ENCODE measurements around the gene ORM1.
"Not testable (repeated sequence)": the region's sequence is repeated elsewhere in the genome, so short reads cannot be mapped to it uniquely, and the experiment has no call there.

The ORM1 gene

DNA sequence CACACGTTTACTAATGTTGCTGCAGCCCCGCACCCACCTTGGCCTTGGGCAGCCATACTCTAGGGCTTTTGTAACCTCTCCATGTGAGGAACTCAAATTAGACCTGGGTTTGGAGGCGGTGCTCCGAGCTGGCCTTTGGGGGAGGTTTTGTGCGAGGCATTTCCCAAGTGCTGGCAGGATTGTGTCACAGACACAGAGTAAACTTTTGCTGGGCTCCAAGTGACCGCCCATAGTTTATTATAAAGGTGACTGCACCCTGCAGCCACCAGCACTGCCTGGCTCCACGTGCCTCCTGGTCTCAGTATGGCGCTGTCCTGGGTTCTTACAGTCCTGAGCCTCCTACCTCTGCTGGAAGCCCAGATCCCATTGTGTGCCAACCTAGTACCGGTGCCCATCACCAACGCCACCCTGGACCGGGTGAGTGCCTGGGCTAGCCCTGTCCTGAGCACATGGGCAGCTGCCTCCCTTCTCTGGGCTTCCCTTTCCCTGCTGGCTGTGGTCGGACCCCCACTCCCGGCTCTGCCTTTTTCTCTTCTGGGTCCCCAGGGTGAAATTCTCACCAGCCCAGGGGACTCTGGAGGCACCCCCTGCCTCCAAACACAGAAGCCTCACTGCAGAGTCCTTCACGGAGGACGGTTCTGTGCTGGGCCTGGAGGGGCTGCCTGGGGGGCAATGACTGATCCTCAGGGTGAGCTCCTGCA, at the start of gene ORM1:
ORM1 (plus strand) TSS at position 268 of the 701 bp plus-strand sequence; CDS start at position 304, 36 bp downstream.
- not testable (repeated sequence) for DNase-seq (ENCODE audit: low read depth)

DNA sequence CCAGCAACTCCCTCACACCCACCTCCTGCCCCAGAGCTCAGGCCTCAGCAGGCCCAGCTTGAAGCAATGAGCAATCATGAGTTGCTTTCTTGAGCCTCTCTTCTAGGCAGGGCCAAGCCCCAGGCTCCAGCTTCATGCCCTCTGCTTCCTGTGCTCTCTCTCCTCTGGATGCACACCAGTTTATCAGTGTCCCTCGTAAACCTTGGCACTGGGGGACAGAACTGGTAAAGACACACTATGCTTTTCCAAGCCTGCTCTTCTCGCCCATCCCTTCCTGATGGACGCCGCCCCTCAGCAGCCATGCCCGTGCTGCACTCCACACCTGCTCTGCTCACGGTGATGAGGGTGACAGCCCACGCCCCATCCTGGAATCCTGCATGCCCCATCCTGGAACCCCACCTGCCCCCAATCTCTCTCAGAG, 49.4 kb upstream of the ORM1 start:
- no peak for DNase-seq (ENCODE audit: low read depth)

DNA sequence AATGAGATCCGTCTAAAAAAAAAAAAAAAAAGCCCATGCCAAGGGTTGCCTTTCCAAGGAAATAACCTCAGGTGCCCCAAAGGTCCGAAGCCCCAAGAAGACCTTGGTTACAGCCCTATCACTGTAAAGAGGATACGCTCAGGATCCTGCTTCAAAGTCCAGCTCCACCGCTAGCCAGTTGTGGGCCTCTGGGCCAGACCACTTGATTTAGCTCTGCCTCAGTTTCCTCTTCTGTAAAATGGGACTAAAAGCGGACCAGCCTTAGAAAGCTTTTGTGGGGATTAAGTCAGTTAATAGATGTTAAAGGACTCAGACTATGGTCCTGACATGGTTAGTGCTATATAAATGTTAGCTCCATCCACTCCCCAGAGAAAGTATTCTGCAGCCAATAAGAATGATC, 48.7 kb upstream of the ORM1 start:
- no peak for DNase-seq (ENCODE audit: low read depth)

DNA sequence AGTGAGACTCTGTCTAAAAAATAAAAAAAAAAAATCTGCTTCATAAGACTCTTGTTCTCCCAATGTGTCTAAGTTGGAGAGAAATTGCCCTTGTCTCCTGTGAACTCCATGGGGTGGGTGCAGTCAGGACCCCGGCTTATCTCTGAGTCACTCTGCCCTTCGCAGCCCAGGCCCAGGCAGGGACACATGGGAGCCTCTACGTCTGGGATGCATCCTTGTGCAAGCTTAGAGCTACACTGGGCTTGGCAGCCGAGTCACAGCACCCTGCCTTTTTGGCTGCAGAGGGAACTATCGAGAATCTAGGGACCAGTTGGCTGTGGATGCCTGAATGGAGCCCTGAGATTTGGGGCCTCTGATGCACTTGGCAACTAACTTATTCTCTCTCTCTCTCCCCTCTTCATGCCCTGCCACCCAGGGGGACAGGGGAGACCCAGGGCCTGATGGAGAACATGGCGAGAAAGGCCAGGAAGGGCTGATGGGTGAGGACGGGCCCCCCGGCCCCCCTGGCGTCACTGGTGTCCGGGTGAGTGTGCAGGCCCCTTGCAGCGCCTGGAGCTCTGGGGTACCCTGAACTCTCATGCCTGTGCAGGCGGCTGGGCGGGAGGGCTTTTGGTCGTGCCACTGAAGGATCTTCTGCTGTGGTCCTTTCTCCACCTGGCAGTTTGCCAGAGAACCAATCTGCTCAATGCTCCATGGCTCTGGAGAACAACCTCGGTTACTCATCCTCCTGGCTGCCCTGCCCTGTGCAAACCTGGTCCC, 47.5 kb upstream of the ORM1 start:
- DNase-seq (ENCODE audit: low read depth) = no peak

DNA sequence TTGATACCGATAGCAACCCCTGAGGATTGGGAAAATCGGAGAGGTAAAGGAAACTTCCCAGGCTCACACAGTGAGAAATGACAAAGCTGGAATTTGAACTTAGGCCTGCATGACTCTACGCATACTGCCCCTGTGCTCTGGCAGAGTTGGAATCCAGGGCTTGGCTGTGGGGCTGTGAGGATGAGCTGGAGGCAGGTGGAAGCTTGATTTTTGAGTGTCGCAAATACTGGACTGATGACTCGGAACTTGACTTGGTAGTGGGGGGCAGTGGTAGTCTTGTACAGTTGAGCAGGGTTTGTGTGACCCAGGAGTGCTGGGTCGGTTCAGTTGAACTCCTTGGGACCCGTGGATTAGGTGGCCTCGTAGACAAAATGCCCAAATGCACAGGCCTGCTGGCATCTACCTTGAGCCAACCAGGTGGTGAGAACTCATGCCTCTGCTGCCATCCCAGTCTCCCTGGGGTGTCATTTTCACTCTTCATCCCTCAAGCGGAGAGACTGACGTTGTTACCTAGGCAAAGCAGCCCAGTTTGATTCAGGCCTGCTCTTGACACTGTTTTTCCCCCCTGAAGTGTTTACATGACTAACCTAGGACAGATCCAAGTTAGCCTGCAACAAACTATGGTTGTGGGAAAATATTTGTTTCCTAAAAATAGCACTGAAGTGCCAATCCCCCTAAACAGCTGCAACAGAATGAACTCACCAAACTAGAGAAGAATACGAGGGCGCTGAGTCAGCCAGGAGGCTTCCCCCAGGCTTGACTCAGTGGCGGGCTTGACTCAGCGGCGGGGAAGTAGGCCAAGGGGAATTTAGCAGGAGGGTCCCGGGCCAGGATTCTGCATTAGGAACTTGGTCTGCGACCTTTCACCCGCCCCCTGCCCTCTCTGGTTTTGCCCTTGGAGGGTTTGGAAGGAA, 45.7 kb upstream of the ORM1 start:
- DNase-seq (ENCODE audit: low read depth) = peak; percentile 95

DNA sequence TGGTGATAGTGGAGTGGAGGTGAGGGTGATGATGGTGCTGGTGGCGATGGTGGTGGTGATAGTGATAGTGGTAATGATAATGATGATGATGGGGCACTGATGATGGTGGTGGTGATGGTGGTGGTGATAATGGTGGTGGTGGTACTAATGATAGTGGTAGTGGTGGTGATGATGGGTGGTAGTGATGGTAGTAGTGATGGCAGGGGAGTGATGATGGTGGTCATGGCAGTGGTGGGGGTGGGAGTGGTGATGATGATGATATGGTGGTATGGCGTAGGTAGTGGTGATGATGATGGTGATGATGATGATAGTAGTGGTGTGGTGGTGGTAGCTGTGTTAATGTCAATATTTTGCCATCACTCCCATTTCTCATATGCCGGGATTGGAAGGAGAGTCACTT, 44.5 kb upstream of the ORM1 start:
- no peak for DNase-seq (ENCODE audit: low read depth)

DNA sequence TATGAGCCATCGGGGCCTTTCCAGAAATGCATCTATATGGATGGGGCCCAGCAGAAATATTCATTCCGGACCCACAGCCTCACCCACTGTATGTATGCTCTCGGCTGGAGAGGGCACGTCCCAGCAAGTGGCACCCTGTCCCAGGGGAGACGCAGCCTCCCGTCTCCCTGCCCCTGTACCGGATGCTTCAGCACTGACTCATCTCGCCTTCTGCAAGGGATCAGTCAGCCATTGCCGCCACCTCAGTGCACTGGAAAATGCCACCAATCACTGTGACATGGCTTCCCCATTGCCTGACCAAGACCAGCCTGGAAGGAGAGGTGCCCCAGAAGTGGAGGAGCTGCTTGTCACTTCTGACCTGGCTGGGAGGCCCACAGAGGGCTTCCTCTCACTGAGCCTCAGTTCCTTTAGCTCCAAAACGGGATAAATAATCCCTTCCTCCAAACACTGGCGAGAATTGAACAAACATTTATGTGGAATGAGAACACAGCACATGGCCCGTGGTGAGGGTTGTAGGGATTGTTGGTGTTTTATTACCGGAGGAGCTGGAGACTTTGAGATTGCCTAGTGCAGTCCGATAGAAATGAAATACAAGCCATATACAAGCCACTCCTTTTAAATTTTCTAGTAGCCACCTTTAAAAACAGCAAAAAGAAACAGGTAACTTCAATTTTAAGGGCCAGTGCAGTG, 43.9 kb upstream of the ORM1 start:
- no peak for DNase-seq (ENCODE audit: low read depth)

DNA sequence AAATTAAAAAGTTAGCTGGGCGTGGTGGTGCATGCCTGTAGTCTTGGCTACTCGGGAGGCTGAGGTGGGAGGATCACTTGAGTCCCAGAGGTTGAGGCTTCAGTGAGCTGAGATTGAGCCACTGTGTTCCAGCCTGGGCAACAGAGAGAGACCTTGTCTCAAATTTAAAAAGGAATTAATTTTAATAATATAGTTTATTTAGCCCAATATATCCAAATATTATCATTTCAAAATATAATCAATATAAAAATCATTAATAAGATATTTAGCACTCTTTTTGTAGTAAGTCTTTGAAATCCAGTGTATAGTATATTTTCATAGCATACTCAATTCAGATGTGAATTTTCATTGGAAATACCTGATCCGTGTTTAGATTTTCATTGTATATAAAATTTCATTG, 43.2 kb upstream of the ORM1 start:
- DNase-seq (ENCODE audit: low read depth) = no peak

GRCh38 chr9:114280636-114281472, 42.0 kb upstream of the ORM1 start:
- DNase-seq (ENCODE audit: low read depth) = peak; percentile 55

- peak; percentile 59 for DNase-seq (ENCODE audit: low read depth)
These were observed 41.3 kb upstream of the ORM1 start for GRCh38 chr9:114281473-114282103.

- DNase-seq (ENCODE audit: low read depth) = no peak
These were observed 40.8 kb upstream of the ORM1 start for GRCh38 chr9:114282104-114282485.

DNA sequence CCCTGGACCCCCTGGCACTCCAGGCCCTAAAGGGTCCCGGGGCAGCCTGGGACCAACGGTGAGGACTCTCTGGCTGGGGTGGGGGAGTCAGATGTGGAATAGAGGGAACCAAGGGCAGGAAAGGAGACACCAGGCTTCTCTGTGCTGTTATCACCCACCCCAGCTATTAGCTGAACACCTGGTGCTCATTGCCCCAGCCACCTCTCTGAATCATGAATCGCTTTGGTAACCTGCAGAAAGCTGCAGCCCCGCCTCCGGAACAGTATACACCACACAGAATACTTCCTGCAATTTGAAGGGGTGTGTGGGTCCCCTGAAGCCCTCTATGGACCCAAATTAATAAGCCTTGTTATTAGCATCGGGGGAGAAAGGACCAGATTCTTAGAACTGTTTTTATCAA, 40.4 kb upstream of the ORM1 start:
- DNase-seq (ENCODE audit: low read depth) = no peak

DNA sequence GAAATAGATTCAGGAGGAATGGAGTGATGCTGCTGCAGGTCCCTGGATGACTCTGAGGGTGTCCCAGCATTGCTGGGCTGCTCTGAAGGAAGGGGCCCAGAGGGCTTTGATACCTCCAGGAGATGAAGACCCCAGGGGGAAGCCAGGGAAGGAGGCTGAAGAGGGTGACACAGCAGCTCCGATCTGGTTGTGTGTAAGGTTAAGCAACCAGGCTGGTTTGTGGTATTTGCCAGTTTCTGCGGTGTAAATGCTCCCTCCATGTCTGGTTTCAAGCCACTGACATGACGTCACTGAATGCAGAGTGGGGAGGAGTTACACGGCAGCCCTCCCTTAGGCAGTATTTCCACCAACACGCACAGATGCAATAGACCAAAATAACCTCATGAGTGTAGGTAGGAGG, 40.0 kb upstream of the ORM1 start:
- peak; percentile 79 for DNase-seq (ENCODE audit: low read depth)

GRCh38 chr9:114283551-114284111, 39.3 kb upstream of the ORM1 start:
- DNase-seq (ENCODE audit: low read depth) = no peak

DNA sequence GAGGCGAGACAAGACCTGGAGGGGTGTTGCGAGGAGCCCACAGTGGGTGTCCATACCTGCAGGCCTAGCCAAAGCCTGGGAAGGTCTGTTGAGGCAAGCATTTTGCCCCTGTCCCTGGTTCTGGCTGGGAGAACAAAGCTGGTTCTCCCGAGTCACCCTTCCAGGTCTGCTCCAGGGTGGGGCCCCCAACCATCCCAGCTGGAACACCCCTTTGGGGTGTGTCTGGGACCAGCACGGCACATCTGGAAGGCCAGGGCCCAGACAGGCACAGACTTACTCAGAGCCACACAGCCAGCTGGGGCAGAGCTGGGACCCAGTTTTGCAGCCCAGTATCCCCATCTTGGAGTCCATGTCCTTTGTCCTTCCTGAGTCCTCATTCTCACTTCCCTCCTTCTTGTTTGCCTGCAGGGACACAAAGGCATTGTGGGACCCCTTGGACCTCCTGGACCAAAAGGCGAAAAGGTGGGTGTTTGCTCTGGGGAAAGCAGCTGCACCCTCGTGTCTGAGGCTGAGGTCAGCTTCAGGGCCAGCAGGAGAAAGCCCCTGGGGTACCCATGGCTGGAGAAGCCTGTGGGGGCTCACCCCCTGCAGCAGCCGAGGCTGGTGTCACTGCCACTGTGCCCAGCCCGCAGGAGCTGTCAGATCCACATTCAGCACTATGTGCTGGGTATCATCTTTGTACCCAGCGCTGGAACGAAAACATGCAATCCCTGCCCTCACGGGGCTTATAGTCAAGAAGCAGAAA, 38.4 kb upstream of the ORM1 start:
- DNase-seq (ENCODE audit: low read depth) = no peak

DNA sequence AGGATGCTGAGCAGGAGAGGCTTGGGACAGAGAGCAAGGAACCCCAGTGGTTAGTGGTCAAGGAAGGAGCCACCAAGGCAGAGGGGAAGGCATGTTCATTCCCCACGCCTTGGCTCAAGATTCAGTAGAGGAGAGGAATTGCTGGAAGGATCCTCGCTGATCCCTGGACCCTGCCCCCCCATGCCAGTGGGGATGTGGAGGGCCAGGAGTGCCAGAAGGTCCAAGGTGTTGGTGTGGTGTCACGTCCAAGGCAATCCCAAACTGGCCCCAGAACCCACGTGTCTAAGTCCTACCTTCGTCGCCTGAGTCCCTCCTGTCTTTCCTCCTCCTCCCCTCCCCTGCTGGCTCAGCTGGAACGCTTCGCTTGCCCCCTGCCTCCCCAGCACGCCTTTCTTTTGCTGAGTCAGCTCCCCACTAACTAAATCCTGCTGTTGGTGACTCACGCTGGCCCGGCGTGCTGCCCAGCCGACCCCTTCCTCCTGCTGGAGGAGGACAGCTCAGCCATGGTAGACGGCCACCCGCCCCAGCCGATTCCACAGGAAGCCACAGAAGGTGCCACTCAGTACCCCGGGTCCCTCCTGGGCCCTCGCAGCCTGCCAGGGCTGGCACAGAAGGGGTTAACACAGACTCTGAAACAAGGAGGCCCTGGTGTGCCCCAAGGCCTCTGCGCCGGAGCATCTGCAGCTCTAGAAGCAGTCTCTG, 37.6 kb upstream of the ORM1 start:
- DNase-seq (ENCODE audit: low read depth) = peak; percentile 88

- no peak for DNase-seq (ENCODE audit: low read depth)
These were observed 36.7 kb upstream of the ORM1 start for GRCh38 chr9:114286146-114286679.

- no peak for DNase-seq (ENCODE audit: low read depth)
These were observed 35.7 kb upstream of the ORM1 start for GRCh38 chr9:114287001-114287762.
